K562 (cell line): ENCODE results near the gene HPSE2. TPM values are rescaled to one million over a fixed set of nuclear protein-coding genes. Genes with fewer than 3 reads are reported as not detected.

Source experiments
- CXXC5 ChIP-seq: fragments of 250-450 bp; sonication (Bioruptor Pico); IDR thresholded peaks from 2 replicates; pipeline ENCODE4 v1.8.0; 2022; ENCODE audit warnings: inconsistent platforms, mild to moderate bottlenecking, moderate library complexity
- EGR1 ChIP-seq: fragments of 450-650 bp; conservative IDR thresholded peaks from 2 replicates; pipeline ENCODE4 v1.6.1; 2017; ENCODE audit warnings: mild to moderate bottlenecking
- EHMT2 ChIP-seq: fragments of 450-650 bp; IDR thresholded peaks from 2 replicates; pipeline ENCODE4 v1.6.1; 2018; ENCODE audit warnings: antibody characterized with exemption
- FUS ChIP-seq: fragments of 200-400 bp; formaldehyde crosslinking; optimal IDR thresholded peaks from 2 replicates; pipeline ENCODE3; 2017; ENCODE audit warnings: low read depth, low read length
- GABPB2 ChIP-seq: fragments of 250-450 bp; sonication (Bioruptor Pico); conservative IDR thresholded peaks from 2 replicates; pipeline ENCODE4 v1.5.1; 2021; ENCODE audit warnings: mild to moderate bottlenecking
- ILF3 ChIP-seq: fragments of 450-650 bp; IDR thresholded peaks from 2 replicates; pipeline ENCODE4 v1.6.1; 2018; ENCODE audit warnings: antibody characterized with exemption, mild to moderate bottlenecking, moderate library complexity, borderline replicate concordance
- MCM5 ChIP-seq: fragments of 450-650 bp; IDR thresholded peaks from 2 replicates; pipeline ENCODE4 v1.6.1; 2016; ENCODE audit warnings: low read depth
- MITF ChIP-seq: IDR thresholded peaks from 2 replicates; pipeline ENCODE4 v1.6.1; 2014; ENCODE audit warnings: antibody characterized with exemption
- NFIC ChIP-seq: fragments of 450-650 bp; IDR thresholded peaks from 2 replicates; pipeline ENCODE4 v1.6.1; 2017; ENCODE audit warnings: mild to moderate bottlenecking, inconsistent platforms
- ZBTB7A ChIP-seq: IDR thresholded peaks from 2 replicates; pipeline ENCODE4 v1.6.1; 2011; ENCODE audit warnings: low read depth, mild to moderate bottlenecking, low read length, moderate library complexity, borderline replicate concordance; ENCODE audit not compliant: control insufficient read depth
- ZFP1 ChIP-seq: fragments of 450-650 bp; formaldehyde crosslinking; IDR thresholded peaks from 2 replicates; pipeline ENCODE4 v1.4.0; 2020; ENCODE audit warnings: mild to moderate bottlenecking, mixed read lengths
- ZFPM2 ChIP-seq: fragments of 250-450 bp; sonication (Bioruptor Pico); IDR thresholded peaks from 2 replicates; pipeline ENCODE4 v1.5.1; 2022; ENCODE audit warnings: mild to moderate bottlenecking
- ZKSCAN1 ChIP-seq: fragments of 150-350 bp; IDR thresholded peaks from 2 replicates; pipeline ENCODE4 v1.6.1; 2016; ENCODE audit warnings: low read depth, low read length
- ZNF217 ChIP-seq: sonication (generic); formaldehyde crosslinking; IDR thresholded peaks from 2 replicates; pipeline ENCODE4 v1.8.0; 2022; ENCODE audit warnings: mild to moderate bottlenecking, missing genetic modification reagents
- ZNF511 ChIP-seq: sonication (generic); formaldehyde crosslinking; IDR thresholded peaks from 2 replicates; pipeline ENCODE4 v1.8.0; 2022; ENCODE audit warnings: mild to moderate bottlenecking, missing genetic modification reagents
- ZNF583 ChIP-seq: fragments of 250-450 bp; sonication (Bioruptor Pico); IDR thresholded peaks from 2 replicates; pipeline ENCODE4 v1.4.0; 2020
- polyA plus RNA-seq, 8 experiments: library from polyadenylated mRNA; depleted of rRNA in 4 of 8; stranded (reverse) in 5 of 8; unstranded in 3 of 8; fragments of >200 nt; fragmentation: Nextera tagmentation in 2 of 8; fragmentation: Illumina TruSeq in 1 of 8; extraction: Ambion mirVana in 2 of 8; extraction: Trizol in 1 of 8; gene quantifications; 2 replicates each; pipeline versions ENCODE4 v1.2.1 to v1.2.3, GENCODE V29; 2011 to 2014; ENCODE audit warnings: inconsistent platforms in 1 of 8, missing spikeins in 1 of 8
- total RNA-seq, 7 experiments: library from RNA; depleted of rRNA in 6 of 7; stranded (reverse); fragments of >200 nt in 6 of 7; fragmentation: Illumina TruSeq in 2 of 7; extraction: Trizol in 2 of 7; gene quantifications; 2 replicates each; pipeline versions ENCODE4 v1.2.1 to v1.2.3, GENCODE V29; 2011 to 2021; ENCODE audit warnings: low replicate concordance in 1 of 7
- TF ChIP-seq, protein P1 (sequence below), 2 experiments: fragments of 450-650 bp; IDR thresholded peaks; 2 replicates each; pipeline ENCODE4 v1.6.1; 2016; ENCODE audit warnings: mild to moderate bottlenecking in 2 of 2, borderline replicate concordance in 1 of 2, low read depth in 1 of 2, moderate library complexity in 1 of 2
- TF ChIP-seq, protein P2 (sequence below): fragments of 450-650 bp; formaldehyde crosslinking; conservative IDR thresholded peaks from 2 replicates; pipeline ENCODE4 v1.4.0; 2022; ENCODE audit warnings: mild to moderate bottlenecking, missing genetic modification characterization

Gene HPSE2
- total and polyA plus RNA-seq, 9 of the 15 experiments (the other 6 are each of a cell fraction or from before 2014, with no cell fraction given): 0.03 to 0.10 (median 0.04) TPM; not detected in 2

DNA sequence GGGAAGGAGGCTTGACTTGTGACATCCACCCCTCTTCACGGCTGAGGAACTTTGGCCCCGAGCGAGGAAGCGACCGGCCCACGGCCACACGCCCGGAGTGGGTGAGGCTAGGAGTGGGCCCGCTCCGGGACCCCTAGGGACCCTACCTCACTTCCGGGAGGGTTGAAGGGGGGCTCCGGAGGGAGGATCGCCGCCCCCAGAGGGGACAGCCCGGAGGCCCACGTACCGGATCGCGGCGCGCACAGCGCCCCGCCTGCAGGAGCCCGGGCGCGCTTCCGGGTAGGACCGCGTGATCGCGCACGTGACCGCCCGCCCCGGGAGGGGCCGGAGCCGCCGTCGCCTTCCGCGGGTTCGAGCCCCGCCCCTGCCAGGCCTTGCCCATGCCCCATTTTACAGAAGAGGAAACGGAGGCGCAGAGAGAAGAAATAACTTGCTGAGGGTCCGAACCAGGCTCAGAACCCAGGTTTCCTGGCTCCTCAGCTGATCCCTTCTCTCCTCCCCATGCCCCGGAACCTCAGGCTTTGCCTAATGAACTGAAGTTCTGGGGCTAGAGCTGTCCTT lies 788.9 kb downstream of the HPSE2 start, which contains the start of gene HPS1 (continued):
- TF ChIP-seq, protein P1, sequence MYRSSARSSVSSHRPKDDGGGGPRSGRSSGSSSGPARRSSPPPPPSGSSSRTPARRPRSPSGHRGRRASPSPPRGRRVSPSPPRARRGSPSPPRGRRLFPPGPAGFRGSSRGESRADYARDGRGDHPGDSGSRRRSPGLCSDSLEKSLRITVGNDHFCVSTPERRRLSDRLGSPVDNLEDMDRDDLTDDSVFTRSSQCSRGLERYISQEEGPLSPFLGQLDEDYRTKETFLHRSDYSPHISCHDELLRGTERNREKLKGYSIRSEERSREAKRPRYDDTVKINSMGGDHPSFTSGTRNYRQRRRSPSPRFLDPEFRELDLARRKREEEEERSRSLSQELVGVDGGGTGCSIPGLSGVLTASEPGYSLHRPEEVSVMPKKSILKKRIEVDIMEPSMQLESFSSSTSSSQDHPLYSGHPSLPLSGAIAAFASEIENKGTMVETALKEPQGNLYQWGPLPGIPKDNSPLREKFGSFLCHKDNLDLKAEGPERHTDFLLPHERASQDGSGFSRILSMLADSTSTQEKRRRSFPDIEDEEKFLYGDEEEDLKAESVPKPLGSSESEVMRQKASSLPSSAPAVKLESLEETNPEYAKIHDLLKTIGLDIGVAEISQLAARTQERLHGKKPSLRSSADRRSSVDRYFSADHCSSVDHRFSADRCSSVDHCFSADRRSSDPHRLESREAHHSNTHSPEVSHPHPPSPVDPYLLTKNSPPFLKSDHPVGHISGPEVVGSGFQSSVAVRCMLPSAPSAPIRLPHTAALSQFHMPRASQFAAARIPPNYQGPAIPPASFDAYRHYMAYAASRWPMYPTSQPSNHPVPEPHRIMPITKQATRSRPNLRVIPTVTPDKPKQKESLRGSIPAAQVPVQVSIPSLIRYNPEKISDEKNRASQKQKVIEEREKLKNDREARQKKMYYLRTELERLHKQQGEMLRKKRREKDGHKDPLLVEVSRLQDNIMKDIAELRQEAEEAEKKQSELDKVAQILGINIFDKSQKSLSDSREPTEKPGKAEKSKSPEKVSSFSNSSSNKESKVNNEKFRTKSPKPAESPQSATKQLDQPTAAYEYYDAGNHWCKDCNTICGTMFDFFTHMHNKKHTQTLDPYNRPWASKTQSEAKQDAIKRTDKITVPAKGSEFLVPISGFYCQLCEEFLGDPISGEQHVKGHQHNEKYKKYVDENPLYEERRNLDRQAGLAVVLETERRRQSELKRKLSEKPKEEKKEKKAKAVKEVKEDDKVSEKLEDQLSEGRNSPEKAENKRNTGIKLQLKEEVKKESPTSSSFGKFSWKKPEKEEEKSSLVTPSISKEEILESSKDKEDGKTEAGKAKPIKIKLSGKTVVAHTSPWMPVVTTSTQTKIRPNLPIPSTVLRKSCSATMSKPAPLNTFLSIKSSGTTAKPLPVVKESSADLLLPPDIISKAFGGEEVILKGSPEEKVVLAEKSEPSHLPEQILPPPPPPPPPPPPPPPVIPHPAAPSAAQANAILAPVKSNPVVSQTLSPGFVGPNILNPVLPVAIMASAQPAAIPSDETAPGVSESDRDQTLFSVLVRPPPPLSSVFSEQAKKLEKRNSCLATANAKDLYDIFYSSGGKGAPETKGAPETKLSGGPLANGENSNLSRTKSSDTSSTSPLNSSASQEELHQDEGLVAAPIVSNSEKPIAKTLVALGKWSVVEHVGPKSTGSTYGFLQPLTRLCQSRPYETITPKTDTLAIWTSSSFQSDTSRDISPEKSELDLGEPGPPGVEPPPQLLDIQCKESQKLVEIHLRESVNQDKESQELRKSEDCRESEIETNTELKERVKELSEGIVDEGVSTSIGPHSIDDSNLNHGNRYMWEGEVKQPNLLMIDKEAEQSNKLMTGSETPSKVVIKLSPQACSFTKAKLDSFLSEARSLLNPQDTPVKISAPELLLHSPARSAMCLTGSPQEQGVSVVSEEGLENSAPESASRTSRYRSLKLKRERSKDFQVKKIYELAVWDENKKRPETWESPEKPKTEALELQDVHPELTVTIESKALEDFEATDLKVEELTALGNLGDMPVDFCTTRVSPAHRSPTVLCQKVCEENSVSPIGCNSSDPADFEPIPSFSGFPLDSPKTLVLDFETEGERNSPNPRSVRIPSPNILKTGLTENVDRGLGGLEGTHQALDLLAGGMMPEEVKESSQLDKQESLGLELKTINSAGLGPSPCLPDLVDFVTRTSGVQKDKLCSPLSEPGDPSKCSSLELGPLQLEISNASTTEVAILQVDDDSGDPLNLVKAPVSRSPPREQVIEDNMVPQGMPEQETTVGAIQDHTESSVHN (IDR thresholded peaks at IDR 0.05; ENCODE audit: borderline replicate concordance in 1 of 2, low read depth in 1 of 2): no peak
- TF ChIP-seq ZFP1 (CRISPR knock-in tag) (no peak), CXXC5 (CRISPR knock-in tag) (peak; percentile 78), ZNF511 (no peak), FUS (no peak), NFIC (no peak), EGR1 (peak; percentile 33; the same call in 1 of the 2 replicates), MCM5 (no peak), ZBTB7A (0 out of 2 replicates have a peak, but pooled peaks have one; percentile 30), ZNF583 (CRISPR knock-in tag) (no peak), EHMT2 (0 out of 2 replicates have a peak, but pooled peaks have one; percentile 15), ZFPM2 (CRISPR knock-in tag) (no peak), MITF (peak; percentile 88; the same call in 1 of the 2 replicates), ZNF217 (CRISPR knock-in tag) (no peak), ZKSCAN1 (peak; percentile 32; the same call in 1 of the 2 replicates), ILF3 (no peak), GABPB2 (CRISPR knock-in tag) (no peak)
- TF ChIP-seq, protein P2, sequence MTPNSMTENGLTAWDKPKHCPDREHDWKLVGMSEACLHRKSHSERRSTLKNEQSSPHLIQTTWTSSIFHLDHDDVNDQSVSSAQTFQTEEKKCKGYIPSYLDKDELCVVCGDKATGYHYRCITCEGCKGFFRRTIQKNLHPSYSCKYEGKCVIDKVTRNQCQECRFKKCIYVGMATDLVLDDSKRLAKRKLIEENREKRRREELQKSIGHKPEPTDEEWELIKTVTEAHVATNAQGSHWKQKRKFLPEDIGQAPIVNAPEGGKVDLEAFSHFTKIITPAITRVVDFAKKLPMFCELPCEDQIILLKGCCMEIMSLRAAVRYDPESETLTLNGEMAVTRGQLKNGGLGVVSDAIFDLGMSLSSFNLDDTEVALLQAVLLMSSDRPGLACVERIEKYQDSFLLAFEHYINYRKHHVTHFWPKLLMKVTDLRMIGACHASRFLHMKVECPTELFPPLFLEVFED: no peak
